H9 (cell line): ENCODE data around the gene PPARD. TPM values are rescaled to one million over a fixed set of nuclear protein-coding genes. Genes with fewer than 3 reads are reported as not detected.

Source experiments
- DNase-seq: peaks from one replicate; pipeline ENCODE4 v3.0.0-alpha.2; 2017
- H2AFZ ChIP-seq: one replicate; pipeline ENCODE4 v1.6.1; 2013; ENCODE audit warnings: mild to moderate bottlenecking, low read length, control low read depth, moderate library complexity
- H2AK5ac ChIP-seq: 2 replicates; pipeline ENCODE4 v1.6.1; 2013; ENCODE audit warnings: low read length, control low read depth, mixed read lengths; ENCODE audit not compliant: insufficient read length
- H2BK120ac ChIP-seq: one replicate; pipeline ENCODE4 v1.6.1; 2013; ENCODE audit warnings: low read depth, mild to moderate bottlenecking, low read length, control low read depth, inconsistent platforms; ENCODE audit not compliant: poor library complexity, severe bottlenecking
- H2BK12ac ChIP-seq: 2 replicates; pipeline ENCODE4 v1.6.1; 2013; ENCODE audit warnings: low read length, control low read depth, mixed read lengths, low read depth; ENCODE audit not compliant: insufficient read length
- H2BK15ac ChIP-seq: 2 replicates; pipeline ENCODE4 v1.6.1; 2013; ENCODE audit warnings: low read depth, low read length, control low read depth
- H2BK20ac ChIP-seq: one replicate; pipeline ENCODE4 v1.6.1; 2013; ENCODE audit warnings: low read depth, mild to moderate bottlenecking, low read length, control low read depth, inconsistent platforms; ENCODE audit not compliant: poor library complexity, severe bottlenecking
- H2BK5ac ChIP-seq: 2 replicates; pipeline ENCODE4 v1.6.1; 2013; ENCODE audit warnings: low read length, control low read depth, mixed read lengths; ENCODE audit not compliant: insufficient read length
- H3K14ac ChIP-seq: 2 replicates; pipeline ENCODE4 v1.6.1; 2013; ENCODE audit warnings: low read length, control low read depth; ENCODE audit not compliant: insufficient read depth
- H3K18ac ChIP-seq: 2 replicates; pipeline ENCODE4 v1.6.1; 2013; ENCODE audit warnings: low read depth, mild to moderate bottlenecking, mixed read lengths, low read length, control low read depth; ENCODE audit not compliant: insufficient read length
- H3K23ac ChIP-seq: 2 replicates; pipeline ENCODE4 v1.6.1; 2013; ENCODE audit warnings: low read length, control low read depth, mixed read lengths, low read depth; ENCODE audit not compliant: insufficient read length
- H3K23me2 ChIP-seq: 2 replicates; pipeline ENCODE4 v1.6.1; 2013; ENCODE audit warnings: low read depth, mild to moderate bottlenecking, mixed read lengths, low read length, control low read depth; ENCODE audit not compliant: insufficient read length, poor library complexity, severe bottlenecking
- H3K27ac ChIP-seq: 2 replicates; pipeline ENCODE4 v1.5.1; 2013; ENCODE audit warnings: low read length, control low read depth, mixed read lengths, low read depth; ENCODE audit not compliant: insufficient read length
- H3K27me3 ChIP-seq: 2 replicates; pipeline ENCODE4 v1.6.1; 2013; ENCODE audit warnings: low read length, control low read depth, inconsistent platforms; ENCODE audit not compliant: insufficient read depth
- H3K4ac ChIP-seq: 2 replicates; pipeline ENCODE4 v1.6.1; 2013; ENCODE audit warnings: low read depth, mild to moderate bottlenecking, control low read depth, inconsistent platforms, low read length, moderate library complexity
- H3K4me1 ChIP-seq: 2 replicates; pipeline ENCODE4 v1.6.1; 2013; ENCODE audit warnings: low read length, control low read depth, inconsistent platforms; ENCODE audit not compliant: insufficient read depth
- H3K4me2 ChIP-seq: 2 replicates; pipeline ENCODE4 v1.6.1; 2013; ENCODE audit warnings: low read length, control low read depth, mixed read lengths; ENCODE audit not compliant: insufficient read length, insufficient read depth
- H3K56ac ChIP-seq: 2 replicates; pipeline ENCODE4 v1.6.1; 2013; ENCODE audit warnings: low read depth, mild to moderate bottlenecking, mixed read lengths, low read length, control low read depth; ENCODE audit not compliant: insufficient read length
- H3K79me1 ChIP-seq: 2 replicates; pipeline ENCODE4 v1.6.1; 2013; ENCODE audit warnings: low read depth, mild to moderate bottlenecking, moderate library complexity, low read length, control low read depth, inconsistent platforms; ENCODE audit not compliant: insufficient read depth, poor library complexity, severe bottlenecking
- H3K79me2 ChIP-seq: 2 replicates; pipeline ENCODE4 v1.6.1; 2013; ENCODE audit warnings: low read length, control low read depth, inconsistent platforms; ENCODE audit not compliant: insufficient read depth
- H3K9ac ChIP-seq: 2 replicates; pipeline ENCODE4 v1.6.1; 2013; ENCODE audit warnings: low read length, control low read depth, mixed read lengths; ENCODE audit not compliant: insufficient read length; ENCODE audit errors: extremely low read depth
- H3K9me3 ChIP-seq: one replicate; pipeline ENCODE4 v1.6.1; 2013; ENCODE audit warnings: low read depth, low read length, inconsistent platforms; ENCODE audit not compliant: control insufficient read depth
- H3T11ph ChIP-seq: one replicate; pipeline ENCODE4 v1.6.1; 2013; ENCODE audit warnings: mild to moderate bottlenecking, low read length, control low read depth, inconsistent platforms
- H4K20me1 ChIP-seq: one replicate; pipeline ENCODE4 v1.6.1; 2013; ENCODE audit not compliant: control insufficient read depth, insufficient read length, insufficient read depth
- H4K5ac ChIP-seq: 2 replicates; pipeline ENCODE4 v1.6.1; 2013; ENCODE audit warnings: low read depth, mild to moderate bottlenecking, mixed read lengths, low read length, control low read depth; ENCODE audit not compliant: insufficient read length
- H4K8ac ChIP-seq: replicated peaks from 2 replicates; pipeline ENCODE4 v1.6.1; 2013; ENCODE audit warnings: low read length, control low read depth, mixed read lengths, low read depth; ENCODE audit not compliant: insufficient read length
- H4K91ac ChIP-seq: 2 replicates; pipeline ENCODE4 v1.6.1; 2013; ENCODE audit warnings: low read depth, mild to moderate bottlenecking, moderate library complexity, mixed read lengths, low read length, control low read depth; ENCODE audit not compliant: insufficient read length
- H3K27ac Mint-ChIP-seq, 3 experiments: 2 replicates in 2 of 3; 3 replicates in 1 of 3; pipeline ENCODE4 v1.8.0; 2020 to 2021; ENCODE audit warnings: mixed read lengths in 3 of 3, mild to moderate bottlenecking in 1 of 3, moderate library complexity in 1 of 3
- H3K27me3 Mint-ChIP-seq: 2 replicates; pipeline ENCODE4 v1.8.0; 2021; ENCODE audit warnings: low read depth, mild to moderate bottlenecking, moderate library complexity, mixed read lengths
- H3K36me3 Mint-ChIP-seq, 3 experiments: 2 replicates in 2 of 3; 3 replicates in 1 of 3; pipeline ENCODE4 v1.8.0; 2020 to 2021; ENCODE audit warnings: low read depth in 3 of 3, mixed read lengths in 3 of 3; ENCODE audit not compliant: insufficient read depth in 1 of 3
- H3K4me1 Mint-ChIP-seq, 2 experiments: 2 replicates each; pipeline ENCODE4 v1.8.0; 2020; ENCODE audit warnings: mixed read lengths in 2 of 2
- H3K4me3 Mint-ChIP-seq, 2 experiments: 2 replicates in 1 of 2; 3 replicates in 1 of 2; pipeline ENCODE4 v1.8.0; 2020 to 2021; ENCODE audit warnings: mild to moderate bottlenecking in 2 of 2, mixed read lengths in 2 of 2, moderate library complexity in 1 of 2
- H3K9me3 Mint-ChIP-seq, 2 experiments: 2 replicates in 1 of 2; 3 replicates in 1 of 2; pipeline ENCODE4 v1.8.0; 2020; ENCODE audit warnings: mild to moderate bottlenecking in 2 of 2, mixed read lengths in 2 of 2, moderate library complexity in 1 of 2
- CTCF ChIP-seq: fragments of 200-600 bp; sonication (generic); conservative IDR thresholded peaks from 3 replicates; pipeline ENCODE4 v1.8.0; 2021; ENCODE audit warnings: antibody characterized with exemption, mild to moderate bottlenecking
- WGBS: extraction: QIAGEN DNeasy Blood & Tissue Kit; methylation state at CpG from one replicate; pipeline ENCODE4 v1.1.7; 2013; ENCODE audit warnings: missing lambda C conversion rate, low lambda C conversion rate, mixed read lengths; ENCODE audit not compliant: insufficient read length; ENCODE audit errors: extremely low coverage; 5-methylcytosine and 5-hydroxymethylcytosine counted together
- total RNA-seq: library from RNA; stranded (reverse); gene quantifications from 2 replicates; pipeline ENCODE4 v1.2.1, GENCODE V29; 2021

Gene PPARD
- total RNA-seq, 1 experiment from 2014 or later = 11.7 TPM

- Histone ChIP-seq H3K56ac (no peak overlapping the region), H3K79me2 (no peaks in the 10 kb centered on the region), H3K9ac (no peak overlapping the region), H3T11ph (no peak overlapping the region), H3K79me1 (no peaks in the 10 kb centered on the region), H3K27ac (no peak overlapping the region), H2AK5ac (no peak overlapping the region), H3K27me3 (no peaks in the 10 kb centered on the region), H3K23me2 (no peaks in the 10 kb centered on the region), H2BK15ac (no peak overlapping the region), H2BK20ac (no peak overlapping the region), H4K5ac (no peak overlapping the region), H3K18ac (no peak overlapping the region), H2AFZ (no peak overlapping the region), H3K4ac (no peak overlapping the region), H4K8ac (no peak overlapping the region), H4K20me1 (no peaks in the 10 kb centered on the region), H2BK5ac (no peak overlapping the region), H4K91ac (no peak overlapping the region), H3K23ac (no peak overlapping the region), H3K14ac (no peak overlapping the region), H3K4me1 (peaks cover 9% of the 10 kb centered on the region; the same call in 1 of the 2 replicates), H3K9me3 (no peaks in the 10 kb centered on the region), H3K4me2 (no peak overlapping the region), H2BK12ac (no peak overlapping the region), H2BK120ac (no peak overlapping the region)
- DNase-seq = no peak
- Mint-ChIP-seq H3K4me1 (peaks cover 36 to 38% of the 10 kb centered on the region in 2 experiments), H3K27ac (peak overlapping the region; percentile 82 to 94 (median 87); a peak in 6 of 7 replicates), H3K9me3 (no peaks in the 10 kb centered on the region), H3K4me3 (peak overlapping the region in 1 of 2 experiments; percentile 38; a peak in 1 of 5 replicates), H3K27me3 (no peaks in the 10 kb centered on the region), H3K36me3 (peaks cover 9 to 14% (median 10%) of the 10 kb centered on the region in 3 experiments; a peak in 6 of 7 replicates)
- no CpG with 5 or more reads among the region's 2 CpGs for WGBS
- TF ChIP-seq CTCF = no peak
These were observed 17.5 kb downstream of the PPARD start for GRCh38 chr6:35359744-35360348.
